ENCODE data around the gene ERGIC1. TPM values are rescaled to one million over a fixed set of nuclear protein-coding genes. Genes with fewer than 3 reads are reported as not detected.

The ERGIC1 gene
- polyA plus RNA-seq, 4 donors, result 110 to 126 (median 119) TPM

- DNase-seq (ENCODE audit: low read depth in 4 of 4, low spot score in 3 of 4), result no peak
Measured at GRCh38 chr5:172939611-172940267, 105.7 kb downstream of the ERGIC1 start.

GRCh38 chr5:172940268-172941066, 106.4 kb downstream of the ERGIC1 start:
- DNase-seq (ENCODE audit: low read depth in 4 of 4, low spot score in 3 of 4), result no peak

DNA sequence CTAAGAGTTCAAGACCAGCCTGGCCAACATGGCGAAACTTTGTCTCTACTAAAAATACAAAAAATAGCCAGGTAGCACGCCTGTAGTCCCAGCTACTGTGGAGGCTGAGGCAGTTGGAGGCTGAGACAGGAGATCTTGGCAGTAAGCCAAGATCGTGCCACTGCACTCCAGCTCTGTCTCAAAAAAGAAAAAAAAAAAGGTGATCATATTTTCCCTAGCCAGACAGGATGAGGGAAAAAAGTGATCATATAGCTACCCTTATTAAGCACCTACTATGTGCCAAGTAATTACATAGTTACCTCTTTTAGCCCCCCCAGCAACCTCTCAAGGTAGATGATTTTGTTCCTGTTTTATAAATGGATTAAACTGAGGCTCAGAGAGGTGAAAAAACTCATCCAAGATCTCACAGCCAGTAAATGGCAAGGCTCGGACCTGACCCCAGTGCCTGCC, 107.0 kb downstream of the ERGIC1 start:
- no peak for DNase-seq (ENCODE audit: low read depth in 4 of 4, low spot score in 3 of 4)

DNA sequence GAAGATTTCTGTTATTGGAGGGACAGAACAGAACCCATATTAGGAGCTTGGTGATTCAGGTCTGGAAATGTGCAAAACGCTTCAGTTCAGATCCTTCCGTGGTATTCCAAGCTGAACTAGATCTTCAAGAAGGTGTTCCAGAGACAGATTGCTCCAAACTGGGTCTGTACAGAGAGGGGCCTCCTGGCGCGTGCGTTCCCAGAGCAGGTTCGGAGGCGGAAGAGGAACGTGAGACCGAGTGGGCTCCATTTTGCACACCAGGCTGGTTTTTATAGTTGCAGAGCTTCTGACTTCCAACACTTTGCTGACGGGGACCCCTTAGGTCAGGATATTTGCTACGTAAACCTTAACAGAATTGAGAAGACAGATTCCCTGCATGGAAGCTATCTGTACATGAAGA, 108.5 kb downstream of the ERGIC1 start:
- no peak for DNase-seq (ENCODE audit: low read depth in 4 of 4, low spot score in 3 of 4)

GRCh38 chr5:172943283-172943841, 109.3 kb downstream of the ERGIC1 start:
- DNase-seq (ENCODE audit: low read depth in 4 of 4, low spot score in 3 of 4), result peak in 3 of 4 donors; percentile 55 to 62 (median 62)

DNA sequence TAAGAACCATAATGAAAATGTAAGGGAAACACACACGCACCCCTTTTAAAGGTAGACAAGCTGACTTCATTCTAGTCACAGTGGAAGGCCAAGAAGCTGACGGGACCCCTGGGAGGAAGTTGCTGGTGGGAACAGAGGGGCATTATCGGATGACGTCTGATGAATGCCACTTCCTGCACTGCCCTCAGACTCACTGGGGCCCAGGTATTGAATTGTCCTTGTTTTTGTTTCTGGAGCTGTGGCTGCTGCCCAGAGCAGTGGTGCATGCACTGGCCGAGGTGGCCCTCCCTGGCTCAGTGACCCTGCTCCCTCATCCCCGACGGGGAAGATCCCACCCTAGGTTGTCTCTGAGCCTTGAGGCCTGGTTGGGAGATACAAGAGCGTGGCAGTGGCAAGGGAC, 109.9 kb downstream of the ERGIC1 start:
- DNase-seq (ENCODE audit: low read depth in 4 of 4, low spot score in 3 of 4), result no peak

GRCh38 chr5:172944741-172945140, 110.7 kb downstream of the ERGIC1 start:
- no peak for DNase-seq (ENCODE audit: low read depth in 4 of 4, low spot score in 3 of 4)

DNA sequence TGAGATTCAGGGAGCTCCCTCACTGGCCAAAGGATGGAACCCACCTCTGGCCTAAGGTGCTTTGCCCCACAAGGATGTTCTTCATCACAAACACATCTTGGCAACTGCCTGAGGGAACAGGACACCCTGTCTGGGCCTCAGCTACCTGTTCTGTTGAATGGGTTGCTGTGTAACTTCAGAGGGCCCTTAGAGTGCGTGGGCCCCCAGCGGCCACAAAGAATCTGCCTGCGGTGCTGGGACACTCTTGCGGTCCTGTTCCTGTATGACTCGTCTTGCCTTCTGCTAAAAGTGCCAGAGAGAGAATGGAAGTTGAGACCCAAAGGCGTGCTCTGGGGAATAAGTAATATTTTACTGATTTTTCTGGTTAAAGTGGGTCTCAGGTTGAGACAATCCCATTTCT, 111.1 kb downstream of the ERGIC1 start:
- no peak for DNase-seq (ENCODE audit: low read depth in 4 of 4, low spot score in 3 of 4)

- DNase-seq (ENCODE audit: low read depth in 4 of 4, low spot score in 3 of 4), result no peak
Measured at GRCh38 chr5:172946146-172946545, 112.1 kb downstream of the ERGIC1 start.

- no peak for DNase-seq (ENCODE audit: low read depth in 4 of 4, low spot score in 3 of 4)
Measured at GRCh38 chr5:172949426-172949825, 115.4 kb downstream of the ERGIC1 start.

- no peak for DNase-seq (ENCODE audit: low read depth in 4 of 4, low spot score in 3 of 4)
Measured at GRCh38 chr5:172950176-172950965, 116.3 kb downstream of the ERGIC1 start.

GRCh38 chr5:172951371-172952033, 117.5 kb downstream of the ERGIC1 start:
- DNase-seq (ENCODE audit: low read depth in 4 of 4, low spot score in 3 of 4), result no peak

DNA sequence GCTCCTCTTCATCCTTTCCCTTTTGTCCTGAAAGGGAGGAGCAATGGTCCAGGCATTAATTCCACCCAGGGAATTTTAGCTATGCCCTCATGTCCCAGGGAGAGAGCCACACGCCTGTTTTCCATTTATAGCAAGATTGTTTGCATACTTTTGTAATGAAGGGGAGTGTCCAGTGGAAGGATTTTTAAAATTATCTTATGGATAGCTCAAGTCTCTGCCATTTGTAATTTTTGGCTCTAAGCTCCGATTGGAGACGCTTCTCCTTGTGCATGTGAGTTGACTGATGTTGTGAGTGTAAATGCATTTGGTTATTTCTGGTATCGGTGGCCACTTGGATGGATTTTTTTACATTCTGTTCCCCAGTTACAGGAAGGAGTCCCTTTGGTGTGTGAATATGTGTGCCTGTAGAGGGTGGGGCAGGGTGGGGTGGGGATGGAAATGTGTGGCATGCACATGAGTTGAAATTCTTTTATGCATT, 118.0 kb downstream of the ERGIC1 start:
- no peak for DNase-seq (ENCODE audit: low read depth in 4 of 4, low spot score in 3 of 4)

DNA sequence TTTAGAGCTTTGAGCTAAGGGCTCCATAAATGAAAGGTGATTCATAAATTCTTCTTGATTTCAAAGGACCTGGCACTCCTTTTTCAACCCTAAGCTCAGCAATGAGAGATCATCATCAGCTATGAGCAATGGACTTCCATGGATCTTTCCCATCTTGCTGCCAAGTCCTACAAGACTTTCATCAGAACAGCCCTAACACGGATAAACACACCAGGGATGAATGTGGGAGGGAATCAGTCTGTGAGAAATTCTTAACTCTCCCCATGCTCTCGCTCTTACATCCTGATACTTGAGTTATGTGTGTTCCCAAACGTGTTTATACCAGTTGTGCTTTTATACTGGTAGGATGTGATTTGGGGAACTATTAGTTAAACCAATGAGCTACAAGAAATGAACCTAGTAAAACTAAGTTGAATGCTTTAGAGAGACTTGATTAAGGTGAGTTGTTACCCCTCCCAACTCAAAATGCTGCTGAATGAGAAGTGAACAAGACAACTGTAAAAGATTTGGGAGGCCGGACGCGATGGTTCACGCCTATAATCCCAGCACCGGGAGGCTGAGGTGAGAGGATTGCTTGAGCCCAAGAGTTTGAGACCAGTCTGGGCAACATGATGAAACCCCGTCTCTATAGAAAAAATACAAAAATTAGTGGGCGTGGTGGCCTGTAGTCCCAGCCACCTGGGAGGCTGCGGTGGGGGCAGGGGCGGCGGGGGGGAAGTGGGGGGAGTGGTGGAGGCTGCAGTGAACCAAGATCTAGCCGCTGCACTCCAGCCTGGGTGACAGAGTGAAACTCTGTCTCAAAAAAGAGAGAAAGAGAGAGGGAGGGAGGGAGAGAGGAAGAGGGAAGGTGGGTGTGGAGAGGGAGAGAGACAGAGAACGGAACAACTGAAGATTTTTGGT, 120.0 kb downstream of the ERGIC1 start:
- no peak for DNase-seq (ENCODE audit: low read depth in 4 of 4, low spot score in 3 of 4)

- no peak for DNase-seq (ENCODE audit: low read depth in 4 of 4, low spot score in 3 of 4)
Measured at GRCh38 chr5:172954751-172955159, 120.7 kb downstream of the ERGIC1 start.

DNA sequence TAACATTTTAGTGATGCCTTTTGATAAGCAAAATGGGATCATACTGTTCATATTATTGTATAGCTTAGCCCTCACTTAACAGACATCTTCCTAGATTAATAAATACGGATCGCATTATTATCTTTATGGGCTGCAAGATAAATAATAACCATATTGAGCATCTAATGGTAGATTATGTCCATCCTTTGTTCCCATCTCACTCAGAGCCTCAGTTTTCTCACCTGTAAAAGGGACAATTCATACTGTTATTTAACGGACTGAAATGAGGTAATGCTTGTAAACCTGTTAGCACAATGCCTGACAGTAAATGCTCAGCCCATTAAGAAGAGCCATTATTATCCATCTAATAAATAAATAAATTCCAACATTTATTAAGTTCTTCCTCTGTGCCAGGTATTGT, 122.2 kb downstream of the ERGIC1 start:
- DNase-seq (ENCODE audit: low read depth in 4 of 4, low spot score in 3 of 4), result no peak

- DNase-seq (ENCODE audit: low read depth in 4 of 4, low spot score in 3 of 4), result no peak
Measured at GRCh38 chr5:172956936-172957335, 122.9 kb downstream of the ERGIC1 start.

GRCh38 chr5:172957458-172957857, 123.4 kb downstream of the ERGIC1 start:
- DNase-seq (ENCODE audit: low read depth in 4 of 4, low spot score in 3 of 4), result no peak

DNA sequence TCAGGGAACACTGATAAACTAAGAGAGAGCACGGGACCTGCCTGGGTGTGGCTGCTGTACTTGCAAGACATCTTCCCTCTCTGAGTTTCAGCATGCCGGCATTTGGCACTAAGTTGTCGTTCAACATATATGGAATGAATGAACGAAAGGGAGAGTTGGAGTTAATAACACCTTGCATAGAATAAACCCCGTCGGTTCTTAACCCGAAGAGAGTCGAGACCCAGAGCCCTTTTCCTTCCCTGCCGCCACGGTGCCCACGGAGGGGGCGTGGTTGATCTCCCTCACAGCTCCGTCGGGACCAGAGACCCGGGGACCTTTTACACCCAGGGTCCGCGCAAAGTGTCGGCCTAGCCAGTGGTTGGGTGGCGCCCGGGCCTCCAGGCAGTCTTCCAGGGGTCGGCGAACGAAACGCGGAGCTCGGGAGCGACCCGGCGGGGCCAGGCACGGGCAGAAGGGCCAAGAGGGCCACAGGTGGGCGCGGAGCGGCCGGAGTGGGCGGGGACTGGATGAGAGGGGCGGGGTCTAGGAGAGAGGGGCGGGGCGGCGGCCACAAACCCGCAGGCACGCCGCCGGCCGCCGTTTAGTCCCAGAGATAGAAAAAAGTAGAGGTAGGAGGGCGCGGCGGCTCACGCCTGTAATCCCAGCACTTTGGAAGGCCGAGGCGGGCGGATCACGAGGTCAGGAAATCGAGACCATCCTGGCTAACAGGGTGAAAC, 124.4 kb downstream of the ERGIC1 start:
- no peak for DNase-seq (ENCODE audit: low read depth in 4 of 4, low spot score in 3 of 4)

All from left renal pelvis (tissue), 4 donors.